H1 (cell line): ENCODE measurements around the gene HOXA6. TPM values are rescaled to one million over a fixed set of nuclear protein-coding genes. Genes with fewer than 3 reads are reported as not detected.

Source experiments
- CTCF ChIA-PET: fragments of 300-600 bp; sonication (Branson Sonifier 250); formaldehyde crosslinking; loops from one replicate; lab custom pipeline; 2021; ENCODE audit not compliant: partially characterized antibody; lab: Charles Lee
- POLR2A ChIA-PET: fragments of 300-600 bp; sonication (Branson Sonifier 250); formaldehyde crosslinking; loops from one replicate; lab custom pipeline; 2021; ENCODE audit warnings: inconsistent platforms; ENCODE audit not compliant: partially characterized antibody; lab: Charles Lee
- DNase-seq, 2 experiments: peaks; one replicate each; pipeline versions ENCODE4 v3.0.0 to v3.0.0-alpha.2; 2010 to 2022; ENCODE audit warnings: low spot score in 2 of 2, low read depth in 1 of 2, mixed read lengths in 1 of 2
- FAIRE-seq: peaks from 2 replicates; lab custom pipeline; 2011; peaks lifted over from hg19 to GRCh38; lab: Jason Lieb, UNC
- H2AFZ ChIP-seq: 2 replicates; pipeline ENCODE4 v1.8.1; 2012; ENCODE audit warnings: low read length, inconsistent platforms
- H2AK5ac ChIP-seq: 2 replicates; pipeline ENCODE4 v1.6.1; 2013; ENCODE audit warnings: low read depth, low read length
- H2BK120ac ChIP-seq: replicated peaks from 2 replicates; pipeline ENCODE3; 2013; ENCODE audit warnings: low read depth, low read length, inconsistent platforms
- H2BK12ac ChIP-seq: 2 replicates; pipeline ENCODE4 v1.6.1; 2013; ENCODE audit warnings: low read depth, low read length
- H2BK15ac ChIP-seq: 2 replicates; pipeline ENCODE4 v1.6.1; 2013; ENCODE audit warnings: low read length
- H2BK20ac ChIP-seq: 2 replicates; pipeline ENCODE4 v1.6.1; 2013; ENCODE audit warnings: low read length
- H2BK5ac ChIP-seq: 2 replicates; pipeline ENCODE4 v1.6.1; 2013; ENCODE audit warnings: low read depth, low read length
- H3K14ac ChIP-seq: 2 replicates; pipeline ENCODE4 v1.6.1; 2013; ENCODE audit warnings: inconsistent platforms; ENCODE audit not compliant: insufficient read length
- H3K18ac ChIP-seq: 2 replicates; pipeline ENCODE4 v1.6.1; 2013; ENCODE audit warnings: low read length; ENCODE audit errors: extremely low read depth
- H3K23ac ChIP-seq: 2 replicates; pipeline ENCODE4 v1.6.1; 2013; ENCODE audit warnings: inconsistent platforms; ENCODE audit not compliant: insufficient read length
- H3K23me2 ChIP-seq: 2 replicates; pipeline ENCODE4 v1.6.1; 2013; ENCODE audit warnings: low read depth, low read length
- H3K27ac ChIP-seq: 2 replicates; pipeline ENCODE4 v1.6.1; 2011; ENCODE audit warnings: low read depth, low read length, inconsistent platforms
- H3K27me3 ChIP-seq, 4 experiments: replicated peaks in 1 of 4; 1 replicate in 1 of 4; 2 replicates in 3 of 4; pipeline versions ENCODE4 v1.6.1 to v1.8.1; 2011 to 2013; ENCODE audit warnings: low read length in 3 of 4, mild to moderate bottlenecking in 3 of 4, inconsistent platforms in 2 of 4, mixed read lengths in 2 of 4, moderate library complexity in 1 of 4; ENCODE audit not compliant: control insufficient read depth in 3 of 4, insufficient read depth in 3 of 4; ENCODE audit errors: extremely low read depth in 1 of 4
- H3K36me3 ChIP-seq, 4 experiments: 2 replicates each; pipeline versions ENCODE4 v1.6.1 to v1.8.1; 2011 to 2013; ENCODE audit warnings: mild to moderate bottlenecking in 4 of 4, low read length in 3 of 4, moderate library complexity in 2 of 4, control low read depth in 1 of 4, inconsistent platforms in 1 of 4; ENCODE audit not compliant: insufficient read depth in 4 of 4, control insufficient read depth in 2 of 4
- H3K4ac ChIP-seq: replicated peaks from 2 replicates; pipeline ENCODE3; 2013; ENCODE audit warnings: low read length, low read depth, mixed read lengths, inconsistent platforms; ENCODE audit not compliant: insufficient read length
- H3K4me1 ChIP-seq, 4 experiments: replicated peaks in 1 of 4; 1 replicate in 1 of 4; 2 replicates in 3 of 4; pipeline versions ENCODE4 v1.6.1 to v1.8.1; 2011 to 2013; ENCODE audit warnings: low read length in 3 of 4, inconsistent platforms in 2 of 4, mixed read lengths in 1 of 4; ENCODE audit not compliant: insufficient read depth in 4 of 4, control insufficient read depth in 3 of 4
- H3K4me2 ChIP-seq, 2 experiments: 2 replicates each; pipeline versions ENCODE4 v1.6.1 to v1.8.1; 2011 to 2013; ENCODE audit warnings: low read depth in 2 of 2, low read length in 2 of 2, control low read depth in 1 of 2, inconsistent platforms in 1 of 2, mild to moderate bottlenecking in 1 of 2; ENCODE audit not compliant: insufficient read depth in 1 of 2
- H3K4me3 ChIP-seq, 4 experiments: fragments of 200-600, 300-600 bp in 1 of 4; sonication (generic), shearing (Covaris generic), sonication (Bioruptor Twin) in 1 of 4; 2 replicates each; pipeline versions ENCODE4 v1.5.1 to v1.8.1; 2011 to 2016; ENCODE audit warnings: low read length in 4 of 4, low read depth in 3 of 4, control low read depth in 2 of 4, inconsistent platforms in 2 of 4, mild to moderate bottlenecking in 2 of 4, mixed read lengths in 1 of 4, moderate library complexity in 1 of 4; ENCODE audit not compliant: insufficient read depth in 2 of 4; ENCODE audit errors: extremely low read depth in 1 of 4
- H3K56ac ChIP-seq: replicated peaks from 2 replicates; pipeline ENCODE3; 2013; ENCODE audit warnings: low read depth, mild to moderate bottlenecking, mixed read lengths, low read length, inconsistent platforms; ENCODE audit not compliant: insufficient read length
- H3K79me1 ChIP-seq: 2 replicates; pipeline ENCODE4 v1.6.1; 2013; ENCODE audit warnings: low read depth, low read length, control low read depth
- H3K79me2 ChIP-seq, 2 experiments: 2 replicates each; pipeline versions ENCODE4 v1.6.1 to v1.8.1; 2012 to 2013; ENCODE audit warnings: low read length in 2 of 2, mild to moderate bottlenecking in 2 of 2, inconsistent platforms in 1 of 2; ENCODE audit not compliant: insufficient read depth in 2 of 2, control insufficient read depth in 1 of 2
- H3K9ac ChIP-seq, 4 experiments: replicated peaks in 1 of 4; 1 replicate in 1 of 4; 2 replicates in 3 of 4; pipeline versions ENCODE4 v1.6.1 to v1.8.1; 2011 to 2013; ENCODE audit warnings: low read depth in 3 of 4, low read length in 3 of 4, control low read depth in 2 of 4, mild to moderate bottlenecking in 2 of 4, moderate library complexity in 2 of 4, inconsistent platforms in 1 of 4; ENCODE audit errors: extremely low read depth in 1 of 4
- H3K9me3 ChIP-seq, 2 experiments: 2 replicates each; pipeline versions ENCODE4 v1.6.1 to v1.8.1; 2012 to 2013; ENCODE audit warnings: mild to moderate bottlenecking in 2 of 2, moderate library complexity in 2 of 2, control low read depth in 1 of 2, inconsistent platforms in 1 of 2, low read depth in 1 of 2, low read length in 1 of 2, mixed read lengths in 1 of 2; ENCODE audit not compliant: insufficient read depth in 2 of 2
- H4K20me1 ChIP-seq, 2 experiments: replicated peaks in 1 of 2; 2 replicates each; pipeline versions ENCODE3 to v1.8.1; 2011 to 2013; ENCODE audit warnings: inconsistent platforms in 2 of 2, low read length in 2 of 2, mild to moderate bottlenecking in 1 of 2; ENCODE audit not compliant: insufficient read depth in 2 of 2, control insufficient read depth in 1 of 2
- H4K5ac ChIP-seq: 2 replicates; pipeline ENCODE4 v1.6.1; 2013; ENCODE audit warnings: low read length, low read depth, mixed read lengths, inconsistent platforms; ENCODE audit not compliant: insufficient read length
- H4K8ac ChIP-seq: 2 replicates; pipeline ENCODE4 v1.8.0; 2013; ENCODE audit warnings: mild to moderate bottlenecking, moderate library complexity, low read length, inconsistent platforms; ENCODE audit not compliant: insufficient read depth; ENCODE audit errors: extremely low read depth
- H4K91ac ChIP-seq: replicated peaks from 2 replicates; pipeline ENCODE3; 2013; ENCODE audit warnings: low read length, mixed read lengths, inconsistent platforms; ENCODE audit not compliant: insufficient read length
- BRCA1 ChIP-seq: IDR thresholded peaks from 2 replicates; pipeline ENCODE4 v1.6.1; 2012; ENCODE audit warnings: low read depth, low read length, improper control_type of control experiment
- CBX8 ChIP-seq: fragments of 300-800, 300-1000 bp; sonication (generic); IDR thresholded peaks from 2 replicates; pipeline ENCODE4 v1.7.1; 2016; ENCODE audit warnings: low read depth, low read length, borderline replicate concordance
- EGR1 ChIP-seq: IDR thresholded peaks from 2 replicates; pipeline ENCODE4 v1.6.1; 2011; ENCODE audit warnings: low read depth, low read length, borderline replicate concordance
- EP300 ChIP-seq, 2 experiments: IDR thresholded peaks; 1 replicate in 1 of 2; 2 replicates in 1 of 2; pipeline ENCODE4 v1.6.1; 2011 to 2012; ENCODE audit warnings: low read depth in 2 of 2, low read length in 2 of 2, mild to moderate bottlenecking in 2 of 2, borderline replicate concordance in 1 of 2, inconsistent platforms in 1 of 2, moderate library complexity in 1 of 2
- EZH2 ChIP-seq: fragments of 200-600 bp; sonication (generic); IDR thresholded peaks from 2 replicates; pipeline ENCODE4 v1.7.1; 2012; ENCODE audit warnings: low read depth, mild to moderate bottlenecking, moderate library complexity, low read length, inconsistent platforms; ENCODE audit not compliant: severe bottlenecking
- MAFK ChIP-seq: IDR thresholded peaks from 2 replicates; pipeline ENCODE4 v1.6.1; 2012; ENCODE audit warnings: low read depth, mild to moderate bottlenecking, improper control_type of control experiment, low read length
- RNF2 ChIP-seq: fragments of 200-900, 300-1000 bp; sonication (generic); IDR thresholded peaks from 2 replicates; pipeline ENCODE4 v1.7.1; 2016; ENCODE audit warnings: borderline replicate concordance, low read depth, mild to moderate bottlenecking, antibody characterized with exemption, low read length; ENCODE audit not compliant: poor library complexity, severe bottlenecking; ENCODE audit errors: missing control alignments
- SAP30 ChIP-seq: fragments of 300-600 bp; sonication (generic); IDR thresholded peaks from 2 replicates; pipeline ENCODE4 v1.7.1; 2012; ENCODE audit warnings: low read length, moderate library complexity, mild to moderate bottlenecking, inconsistent platforms; ENCODE audit not compliant: insufficient read depth, insufficient replicate concordance
- SUZ12 ChIP-seq: fragments of 200-600 bp; sonication (generic); IDR thresholded peaks from 2 replicates; pipeline ENCODE4 v1.6.1; 2012; ENCODE audit warnings: mild to moderate bottlenecking, inconsistent platforms, low read length, moderate library complexity, mixed read lengths
- ZNF274 ChIP-seq: IDR thresholded peaks from 2 replicates; pipeline ENCODE4 v1.7.0; 2012; ENCODE audit warnings: low read length, borderline replicate concordance; ENCODE audit errors: extremely low read depth
- WGBS, 2 experiments: shearing (Covaris generic) in 1 of 2; methylation state at CpG; one replicate each; pipeline versions ENCODE4 v1.1.6 to v1.1.7; 2013 to 2015; ENCODE audit warnings: low lambda C conversion rate in 2 of 2, mixed read lengths in 2 of 2, inconsistent platforms in 1 of 2, low coverage in 1 of 2, missing lambda C conversion rate in 1 of 2; ENCODE audit not compliant: insufficient replicate concordance in 2 of 2, insufficient coverage in 1 of 2, insufficient read length in 1 of 2; ENCODE audit errors: extremely low coverage in 1 of 2, missing lambda C conversion rate in 1 of 2; 5-methylcytosine and 5-hydroxymethylcytosine counted together
- polyA plus RNA-seq, 7 experiments: library from polyadenylated mRNA; depleted of rRNA in 3 of 7; stranded (reverse) in 5 of 7; unstranded in 2 of 7; fragments of >200 nt in 5 of 7; fragments of 200-250 nt in 2 of 7; gene quantifications; 1 replicate in 5 of 7; 2 replicates in 1 of 7; 4 replicates in 1 of 7; pipeline versions ENCODE4 v1.2.1 to v1.2.3, GENCODE V29; 2011 to 2013; ENCODE audit warnings: missing spikeins in 2 of 7, mixed read lengths in 2 of 7
- total RNA-seq: library from RNA; stranded (reverse); fragmentation: NEBNext Ultra II Directional; extraction: Animal tissue kit (Norgen Biotek cat#: 25700); gene quantifications from 2 replicates; pipeline ENCODE4 v1.2.1, GENCODE V29; 2021

HOXA6 gene
- total and polyA plus RNA-seq, 2 of the 8 experiments (the other 6 are each of a cell fraction or from before 2014, with no cell fraction given): not detected

GRCh38 chr7:27175626-27176523 is 28.3 kb upstream of the HOXA6 start:
- Histone ChIP-seq H3K4me3 (no peak overlapping the region), H2AK5ac (no peak overlapping the region), H3K23ac (no peak overlapping the region), H4K91ac (no peak overlapping the region), H4K8ac (no peak overlapping the region), H3K27me3 (peaks cover 99 to 100% (median 100%) of the 10 kb centered on the region in 4 experiments), H3K79me2 (no peaks in the 10 kb centered on the region), H3K27ac (no peak overlapping the region), H3K14ac (no peak overlapping the region), H3K4ac (no peak overlapping the region), H3K56ac (no peak overlapping the region), H3K23me2 (no peaks in the 10 kb centered on the region; the same call in 1 of the 2 replicates), H4K20me1 (peaks cover 44 to 56% of the 10 kb centered on the region in 2 experiments), H3K4me1 (peaks cover 4 to 11% (median 5%) of the 10 kb centered on the region in 4 experiments; a peak in 5 of 7 replicates), H3K18ac (no peak overlapping the region), H2BK20ac (no peak overlapping the region), H2BK5ac (no peak overlapping the region), H3K9me3 (no peaks in the 10 kb centered on the region; a peak in 1 of 4 replicates), H3K36me3 (peaks cover 0 to 18% (median 0%) of the 10 kb centered on the region in 4 experiments; a peak in 1 of 8 replicates), H2AFZ (no peak overlapping the region), H4K5ac (no peak overlapping the region), H3K9ac (no peak overlapping the region), H2BK12ac (no peak overlapping the region), H3K79me1 (no peaks in the 10 kb centered on the region), H2BK120ac (no peak overlapping the region), H2BK15ac (peak overlapping the region; percentile 75; the same call in 1 of the 2 replicates), H3K4me2 (no peak overlapping the region)
- ChIA-PET CTCF (interaction anchor here (1.0 to 5.4 kb wide), 9 partner anchors 11 to 85 kb away, joined by 3 to 20 read pairs (median 6); partner anchors contain the start of genes EVX1, HOXA5 and HOXA9), POLR2A (no interaction called here)
- DNase-seq: peak in 1 of 2 experiments; percentile 56
- WGBS, 2 experiments: 16% methylated on average over 40 of the region's 40 CpGs; no CpG with 5 or more reads in 1 of the 2 experiments
- FAIRE-seq: no peak
- peak; percentile 90 for TF ChIP-seq SUZ12
- TF ChIP-seq RNF2: peak; percentile 75
- no peak for TF ChIP-seq EP300 (IDR thresholded peaks at IDR 0.05; ENCODE audit: borderline replicate concordance in 1 of 2, low read depth in 2 of 2, low read length in 2 of 2)
- no peak for TF ChIP-seq SAP30
- TF ChIP-seq EZH2: peak; percentile 95
- peak; percentile 80; the same call in 1 of the 2 replicates for TF ChIP-seq CBX8
- TF ChIP-seq MAFK: no peak
- no peak for TF ChIP-seq EGR1
- TF ChIP-seq ZNF274: no peak
- no peak for TF ChIP-seq BRCA1
